Measurements from ENCODE around the gene GRAMD2B.

Gene GRAMD2B

DNA sequence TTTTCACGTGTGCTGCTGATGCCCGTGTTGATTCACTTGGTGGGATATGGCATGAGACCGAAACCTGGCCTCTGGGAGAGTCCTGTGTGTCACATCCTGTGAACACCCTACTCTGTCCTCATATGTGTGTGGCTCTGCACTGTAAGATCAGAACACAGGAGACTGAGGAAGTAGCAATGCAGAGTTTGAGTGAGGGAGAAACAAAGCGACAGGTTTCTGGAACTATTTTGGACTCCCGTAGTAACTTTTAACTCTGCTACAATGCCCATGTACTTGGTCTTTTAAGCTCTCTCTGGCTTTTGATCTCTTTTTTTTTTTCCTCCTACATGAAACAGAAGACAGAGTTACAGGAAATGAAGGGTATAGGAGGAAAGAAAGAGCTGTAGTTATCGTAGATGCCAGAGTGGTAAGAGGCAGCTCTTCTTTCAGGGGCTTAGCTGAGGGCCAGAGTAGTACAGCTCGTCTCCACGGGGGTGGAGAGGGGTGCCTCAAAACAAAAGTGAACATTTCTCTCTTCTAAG lies 26.6 kb downstream of the GRAMD2B start:
- Histone ChIP-seq H3K27ac (ENCODE audit: insufficient read depth in 1 of 2, low read depth in 1 of 2, low read length in 2 of 2, poor library complexity in 1 of 2, severe bottlenecking in 2 of 2) (peak overlapping the region in 1 of 2 experiments; percentile 27), H3K36me3 (ENCODE audit: control insufficient read depth in 4 of 4, insufficient read depth in 4 of 4, low read length in 3 of 4) (no peaks in the 10 kb centered on the region), H3K9me3 (ENCODE audit: control extremely low read depth in 1 of 5, control insufficient read depth in 4 of 5, insufficient read depth in 2 of 5, low read depth in 1 of 5, low read length in 4 of 5) (no peaks in the 10 kb centered on the region), H3K4me1 (ENCODE audit: control extremely low read depth in 1 of 4, control insufficient read depth in 4 of 4, insufficient read depth in 4 of 4, low read length in 3 of 4) (peaks cover 0 to 18% (median 0%) of the 10 kb centered on the region in 4 experiments), H3K27me3 (replicated peaks in 2 of 5; ENCODE audit: control insufficient read depth in 4 of 5, insufficient read depth in 5 of 5, low read length in 4 of 5) (no peaks in the 10 kb centered on the region), H3K4me3 (ENCODE audit: control insufficient read depth in 1 of 7, extremely low read depth in 1 of 7, insufficient read depth in 4 of 7, low read depth in 2 of 7, low read length in 6 of 7) (peak overlapping the region in 2 of 7 experiments; percentile 26 to 31)
- ChIA-PET CTCF (no interaction called here), POLR2A (no interaction called here)
- peak in 2 of 3 donors; percentile 31 to 41 for DNase-seq
- WGBS (ENCODE audit: insufficient coverage) = 27% methylated on average over 7 of the region's 8 CpGs

DNA sequence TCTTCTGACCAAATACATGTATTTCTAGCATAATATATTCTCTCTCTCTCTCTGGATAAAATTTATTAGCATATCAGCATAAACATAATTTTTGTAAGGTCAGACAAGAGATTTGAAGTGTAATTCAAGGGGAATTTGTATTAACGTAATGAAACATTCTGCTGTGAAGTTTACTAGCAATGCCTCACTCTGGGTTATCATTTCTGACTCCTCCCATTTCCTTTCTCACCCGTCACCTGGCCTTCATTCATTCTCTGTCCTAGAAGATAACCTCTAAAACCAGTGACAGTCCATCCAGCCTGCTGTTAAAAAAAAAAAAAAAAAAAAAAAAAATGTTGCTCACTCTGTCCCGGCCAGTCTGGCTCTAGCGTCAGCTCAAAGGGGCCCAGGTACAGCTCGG lies 27.1 kb downstream of the GRAMD2B start:
- POLR2A ChIA-PET = no interaction called here
- CTCF ChIA-PET = no interaction called here
- Histone ChIP-seq H3K27me3 (replicated peaks in 2 of 5; ENCODE audit: control insufficient read depth in 4 of 5, insufficient read depth in 5 of 5, low read length in 4 of 5) (no peaks in the 10 kb centered on the region), H3K4me3 (ENCODE audit: control insufficient read depth in 1 of 7, extremely low read depth in 1 of 7, insufficient read depth in 4 of 7, low read depth in 2 of 7, low read length in 6 of 7) (peak overlapping the region in 1 of 7 experiments; percentile 31), H3K36me3 (ENCODE audit: control insufficient read depth in 4 of 4, insufficient read depth in 4 of 4, low read length in 3 of 4) (no peaks in the 10 kb centered on the region), H3K4me1 (ENCODE audit: control extremely low read depth in 1 of 4, control insufficient read depth in 4 of 4, insufficient read depth in 4 of 4, low read length in 3 of 4) (peaks cover 0 to 18% (median 0%) of the 10 kb centered on the region in 4 experiments), H3K27ac (ENCODE audit: insufficient read depth in 1 of 2, low read depth in 1 of 2, low read length in 2 of 2, poor library complexity in 1 of 2, severe bottlenecking in 2 of 2) (peak overlapping the region in 1 of 2 experiments; percentile 27), H3K9me3 (ENCODE audit: control extremely low read depth in 1 of 5, control insufficient read depth in 4 of 5, insufficient read depth in 2 of 5, low read depth in 1 of 5, low read length in 4 of 5) (no peaks in the 10 kb centered on the region)
- 95% methylated on average over 3 of the region's 5 CpGs for WGBS (ENCODE audit: insufficient coverage)
- peak in 1 of 3 donors; percentile 18 for DNase-seq

GRCh38 chr5:126450907-126451306 lies 27.7 kb downstream of the GRAMD2B start:
- 100% methylated on average over 4 of the region's 5 CpGs for WGBS (ENCODE audit: insufficient coverage)
- POLR2A ChIA-PET = no interaction called here
- CTCF ChIA-PET = no interaction called here
- no peak overlapping the region for H3K27ac ChIP-seq (ENCODE audit: insufficient read depth in 1 of 2, low read depth in 1 of 2, low read length in 2 of 2, poor library complexity in 1 of 2, severe bottlenecking in 2 of 2)
- H3K4me1 ChIP-seq (ENCODE audit: control extremely low read depth in 1 of 4, control insufficient read depth in 4 of 4, insufficient read depth in 4 of 4, low read length in 3 of 4) = peaks cover 0 to 18% (median 0%) of the 10 kb centered on the region in 4 experiments
- no peaks in the 10 kb centered on the region for H3K9me3 ChIP-seq (ENCODE audit: control extremely low read depth in 1 of 5, control insufficient read depth in 4 of 5, insufficient read depth in 2 of 5, low read depth in 1 of 5, low read length in 4 of 5)
- no peaks in the 10 kb centered on the region for H3K36me3 ChIP-seq (ENCODE audit: control insufficient read depth in 4 of 4, insufficient read depth in 4 of 4, low read length in 3 of 4)
- H3K27me3 ChIP-seq (replicated peaks in 2 of 5; ENCODE audit: control insufficient read depth in 4 of 5, insufficient read depth in 5 of 5, low read length in 4 of 5) = no peaks in the 10 kb centered on the region
- H3K4me3 ChIP-seq (ENCODE audit: control insufficient read depth in 1 of 7, extremely low read depth in 1 of 7, insufficient read depth in 4 of 7, low read depth in 2 of 7, low read length in 6 of 7) = no peak overlapping the region
- no peak for DNase-seq

GRCh38 chr5:126452477-126452876 lies 29.3 kb downstream of the GRAMD2B start:
- ChIA-PET POLR2A (no interaction called here), CTCF (no interaction called here)
- Histone ChIP-seq H3K4me3 (ENCODE audit: control insufficient read depth in 1 of 7, extremely low read depth in 1 of 7, insufficient read depth in 4 of 7, low read depth in 2 of 7, low read length in 6 of 7) (no peak overlapping the region), H3K36me3 (ENCODE audit: control insufficient read depth in 4 of 4, insufficient read depth in 4 of 4, low read length in 3 of 4) (no peaks in the 10 kb centered on the region), H3K4me1 (ENCODE audit: control extremely low read depth in 1 of 4, control insufficient read depth in 4 of 4, insufficient read depth in 4 of 4, low read length in 3 of 4) (peaks cover 0 to 18% (median 3%) of the 10 kb centered on the region in 4 experiments), H3K27me3 (replicated peaks in 2 of 5; ENCODE audit: control insufficient read depth in 4 of 5, insufficient read depth in 5 of 5, low read length in 4 of 5) (no peaks in the 10 kb centered on the region), H3K27ac (ENCODE audit: insufficient read depth in 1 of 2, low read depth in 1 of 2, low read length in 2 of 2, poor library complexity in 1 of 2, severe bottlenecking in 2 of 2) (no peak overlapping the region), H3K9me3 (ENCODE audit: control extremely low read depth in 1 of 5, control insufficient read depth in 4 of 5, insufficient read depth in 2 of 5, low read depth in 1 of 5, low read length in 4 of 5) (no peaks in the 10 kb centered on the region)
- WGBS (ENCODE audit: insufficient coverage) = 89% methylated on average over 1 of the region's 1 CpG
- no peak for DNase-seq

DNA sequence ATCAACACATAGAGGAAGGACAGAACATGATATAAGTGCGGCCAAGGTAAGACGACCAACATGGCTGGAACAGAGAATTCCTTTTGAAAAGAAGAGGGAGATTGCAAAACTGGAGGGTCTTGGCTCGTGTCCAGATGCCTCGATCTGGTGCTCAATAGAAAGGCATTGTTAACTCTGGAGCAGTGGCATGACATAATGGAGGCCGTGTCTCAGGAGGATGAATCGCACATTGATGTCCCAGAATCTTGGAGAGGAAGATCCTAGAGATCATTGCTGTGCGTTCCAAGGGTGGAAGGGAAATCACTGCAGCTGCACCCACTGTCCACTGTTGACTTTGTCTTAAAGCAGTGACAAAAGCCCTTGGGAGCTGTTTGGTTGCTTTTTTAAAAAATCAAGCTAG lies 30.9 kb downstream of the GRAMD2B start:
- Histone ChIP-seq H3K9me3 (ENCODE audit: control extremely low read depth in 1 of 5, control insufficient read depth in 4 of 5, insufficient read depth in 2 of 5, low read depth in 1 of 5, low read length in 4 of 5) (no peaks in the 10 kb centered on the region), H3K27ac (ENCODE audit: insufficient read depth in 1 of 2, low read depth in 1 of 2, low read length in 2 of 2, poor library complexity in 1 of 2, severe bottlenecking in 2 of 2) (no peak overlapping the region), H3K4me3 (ENCODE audit: control insufficient read depth in 1 of 7, extremely low read depth in 1 of 7, insufficient read depth in 4 of 7, low read depth in 2 of 7, low read length in 6 of 7) (no peak overlapping the region), H3K4me1 (ENCODE audit: control extremely low read depth in 1 of 4, control insufficient read depth in 4 of 4, insufficient read depth in 4 of 4, low read length in 3 of 4) (peaks cover 0 to 18% (median 3%) of the 10 kb centered on the region in 4 experiments), H3K27me3 (replicated peaks in 2 of 5; ENCODE audit: control insufficient read depth in 4 of 5, insufficient read depth in 5 of 5, low read length in 4 of 5) (no peaks in the 10 kb centered on the region), H3K36me3 (ENCODE audit: control insufficient read depth in 4 of 4, insufficient read depth in 4 of 4, low read length in 3 of 4) (no peaks in the 10 kb centered on the region)
- no peak for DNase-seq
- POLR2A ChIA-PET = no interaction called here
- CTCF ChIA-PET = no interaction called here
- WGBS (ENCODE audit: insufficient coverage) = 100% methylated on average over 7 of the region's 7 CpGs

DNA sequence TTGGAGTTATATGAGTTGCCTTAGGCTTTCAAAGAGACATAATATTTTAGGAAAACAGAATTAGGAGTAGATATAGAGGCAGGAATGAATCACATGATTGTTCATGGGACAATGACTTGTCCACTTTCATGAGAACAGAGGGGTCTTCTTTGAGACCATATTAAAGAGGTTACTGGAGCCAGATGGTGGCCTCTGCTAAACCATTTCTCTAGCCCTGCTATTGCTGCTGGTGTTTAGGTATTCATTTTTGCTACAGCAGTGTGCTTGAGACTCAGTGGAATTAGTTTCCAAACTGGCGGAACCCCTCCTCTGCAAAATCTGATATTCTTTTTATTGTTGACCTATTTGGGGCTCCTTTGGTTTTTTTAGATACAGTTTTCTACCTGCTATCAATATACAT lies 31.3 kb downstream of the GRAMD2B start:
- Histone ChIP-seq H3K4me1 (ENCODE audit: control extremely low read depth in 1 of 4, control insufficient read depth in 4 of 4, insufficient read depth in 4 of 4, low read length in 3 of 4) (peaks cover 0 to 17% (median 3%) of the 10 kb centered on the region in 4 experiments), H3K27ac (ENCODE audit: insufficient read depth in 1 of 2, low read depth in 1 of 2, low read length in 2 of 2, poor library complexity in 1 of 2, severe bottlenecking in 2 of 2) (no peak overlapping the region), H3K9me3 (ENCODE audit: control extremely low read depth in 1 of 5, control insufficient read depth in 4 of 5, insufficient read depth in 2 of 5, low read depth in 1 of 5, low read length in 4 of 5) (no peaks in the 10 kb centered on the region), H3K36me3 (ENCODE audit: control insufficient read depth in 4 of 4, insufficient read depth in 4 of 4, low read length in 3 of 4) (no peaks in the 10 kb centered on the region), H3K27me3 (replicated peaks in 2 of 5; ENCODE audit: control insufficient read depth in 4 of 5, insufficient read depth in 5 of 5, low read length in 4 of 5) (no peaks in the 10 kb centered on the region), H3K4me3 (ENCODE audit: control insufficient read depth in 1 of 7, extremely low read depth in 1 of 7, insufficient read depth in 4 of 7, low read depth in 2 of 7, low read length in 6 of 7) (no peak overlapping the region)
- WGBS (ENCODE audit: insufficient coverage) = no CpG with 5 or more reads among the region's 1 CpG
- CTCF ChIA-PET = no interaction called here
- no peak for DNase-seq
- POLR2A ChIA-PET = no interaction called here

DNA sequence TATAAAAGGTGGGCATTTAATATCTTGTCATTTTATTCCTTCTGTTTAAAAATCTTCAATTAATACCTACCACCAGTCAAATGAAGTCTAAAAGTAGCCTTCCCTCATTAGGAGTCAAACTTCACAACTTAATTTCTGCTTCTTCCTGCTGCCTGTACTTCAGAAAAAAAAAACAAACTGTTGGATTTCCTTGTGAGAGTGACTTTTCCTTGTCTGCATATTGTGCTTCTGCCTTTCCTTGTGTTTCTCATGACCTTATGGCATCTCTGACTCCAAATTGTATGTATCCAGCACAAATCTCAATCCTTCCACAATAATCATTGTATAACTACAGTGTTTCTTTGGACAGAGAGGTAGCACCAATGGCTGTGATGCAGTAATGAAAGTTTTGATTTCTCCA lies 32.1 kb downstream of the GRAMD2B start:
- Histone ChIP-seq H3K36me3 (ENCODE audit: control insufficient read depth in 4 of 4, insufficient read depth in 4 of 4, low read length in 3 of 4) (no peaks in the 10 kb centered on the region), H3K4me3 (ENCODE audit: control insufficient read depth in 1 of 7, extremely low read depth in 1 of 7, insufficient read depth in 4 of 7, low read depth in 2 of 7, low read length in 6 of 7) (no peak overlapping the region), H3K4me1 (ENCODE audit: control extremely low read depth in 1 of 4, control insufficient read depth in 4 of 4, insufficient read depth in 4 of 4, low read length in 3 of 4) (peaks cover 0 to 10% (median 3%) of the 10 kb centered on the region in 4 experiments), H3K9me3 (ENCODE audit: control extremely low read depth in 1 of 5, control insufficient read depth in 4 of 5, insufficient read depth in 2 of 5, low read depth in 1 of 5, low read length in 4 of 5) (no peaks in the 10 kb centered on the region), H3K27ac (ENCODE audit: insufficient read depth in 1 of 2, low read depth in 1 of 2, low read length in 2 of 2, poor library complexity in 1 of 2, severe bottlenecking in 2 of 2) (no peak overlapping the region), H3K27me3 (replicated peaks in 2 of 5; ENCODE audit: control insufficient read depth in 4 of 5, insufficient read depth in 5 of 5, low read length in 4 of 5) (no peaks in the 10 kb centered on the region)
- CTCF ChIA-PET = no interaction called here
- POLR2A ChIA-PET = no interaction called here
- DNase-seq = no peak

All from common myeloid progenitor, CD34-positive (primary cell).